PC-3 (cell line): ENCODE data around the gene HOXC9. TPM values are rescaled to one million over a fixed set of nuclear protein-coding genes. Genes with fewer than 3 reads are reported as not detected.

Source experiments
- ATAC-seq: fragments of 200-7000 bp; cut with Tn5 transposase; 2 replicates; pipeline ENCODE4 v1.9.1; 2020; ENCODE audit warnings: mild to moderate bottlenecking, moderate library complexity
- BruUV-seq: library from RNA; stranded (reverse); fragments of 400-500 nt; replicated peaks from 2 replicates; lab custom pipeline; 2021; lab: Mats Ljungman, UMichigan
- CTCF ChIA-PET: fragments of 300-600 bp; sonication (Branson Sonifier 250); formaldehyde crosslinking; loops from one replicate; lab custom pipeline; 2022; ENCODE audit warnings: antibody characterized with exemption; lab: Charles Lee
- POLR2A ChIA-PET: fragments of 300-600 bp; sonication (Branson Sonifier 250); formaldehyde crosslinking; loops from one replicate; lab custom pipeline; 2022; ENCODE audit warnings: antibody characterized with exemption; ENCODE audit not compliant: unreplicated experiment; lab: Charles Lee
- DNase-seq: peaks from one replicate; pipeline ENCODE4 v3.0.0-alpha.2; 2015
- H2AFZ ChIP-seq: fragments of 300-600 bp; sonication (generic); 2 replicates; pipeline ENCODE4 v1.6.0; 2016; ENCODE audit warnings: antibody characterized with exemption, low read length
- H3F3A ChIP-seq: fragments of 300-600 bp; sonication (generic); one replicate; pipeline ENCODE4 v1.6.0; 2017; ENCODE audit warnings: antibody characterized with exemption, low read length, control low read depth, mild to moderate bottlenecking; ENCODE audit not compliant: unreplicated experiment
- H3K27ac ChIP-seq: fragments of 300-600 bp; sonication (generic); 2 replicates; pipeline ENCODE4 v1.5.1; 2016; ENCODE audit warnings: mild to moderate bottlenecking, low read length
- H3K27me3 ChIP-seq: fragments of 300-600 bp; sonication (generic); 2 replicates; pipeline ENCODE4 v1.6.1; 2016; ENCODE audit warnings: low read length, mixed read lengths
- H3K36me3 ChIP-seq: fragments of 300-600 bp; sonication (generic); 2 replicates; pipeline ENCODE4 v1.6.1; 2016; ENCODE audit warnings: low read depth, mixed run types, low read length, mixed read lengths
- H3K4me1 ChIP-seq: fragments of 300-600 bp; sonication (generic); 2 replicates; pipeline ENCODE4 v1.5.1; 2016; ENCODE audit warnings: low read length; ENCODE audit not compliant: insufficient read depth
- H3K4me2 ChIP-seq: fragments of 300-600 bp; sonication (generic); 2 replicates; pipeline ENCODE4 v1.6.0; 2016; ENCODE audit warnings: low read length
- H3K4me3 ChIP-seq: fragments of 300-600 bp; sonication (generic); 2 replicates; pipeline ENCODE4 v1.5.1; 2016; ENCODE audit warnings: mild to moderate bottlenecking, low read length, mixed read lengths
- H3K79me2 ChIP-seq: fragments of 300-600 bp; sonication (generic); 2 replicates; pipeline ENCODE4 v1.6.1; 2017; ENCODE audit warnings: low read length, mixed read lengths
- H3K9ac ChIP-seq: fragments of 300-600 bp; sonication (generic); 2 replicates; pipeline ENCODE4 v1.6.0; 2016; ENCODE audit warnings: mild to moderate bottlenecking, low read length
- H3K9me2 ChIP-seq: fragments of 300-600 bp; sonication (generic); replicated peaks from 2 replicates; pipeline ENCODE4 v1.6.1; 2016; ENCODE audit warnings: mixed run types, low read length, mixed read lengths
- H3K9me3 ChIP-seq: fragments of 300-600 bp; sonication (generic); 2 replicates; pipeline ENCODE4 v1.6.1; 2016; ENCODE audit warnings: low read length, mixed read lengths
- H4K20me1 ChIP-seq: fragments of 300-600 bp; sonication (generic); 2 replicates; pipeline ENCODE4 v1.6.1; 2016; ENCODE audit warnings: low read length, mixed read lengths
- CTCF ChIP-seq: fragments of 300-600 bp; sonication (generic); conservative IDR thresholded peaks from 2 replicates; pipeline ENCODE4 v1.5.1; 2017; ENCODE audit warnings: antibody characterized with exemption, low read depth, mild to moderate bottlenecking, low read length
- EZH2 ChIP-seq: fragments of 300-600 bp; sonication (generic); IDR thresholded peaks from one replicate; pipeline ENCODE4 v1.6.1; 2017; ENCODE audit warnings: antibody characterized with exemption, mild to moderate bottlenecking, low read length; ENCODE audit not compliant: unreplicated experiment
- EZH2phosphoT487 ChIP-seq: fragments of 300-600 bp; sonication (generic); IDR thresholded peaks from 2 replicates; pipeline ENCODE4 v1.6.1; 2018; ENCODE audit warnings: mild to moderate bottlenecking, antibody characterized with exemption, low read length, borderline replicate concordance
- intact Hi-C: fragments of 100-400 bp; cut with micrococcal nuclease; formaldehyde crosslinking; loops from 2 replicates; pipeline ENCODE4 v1.9.0; 2023
- total RNA-seq: library from RNA; depleted of rRNA; stranded (reverse); fragments of >200 nt; gene quantifications from 2 replicates; pipeline ENCODE4 v1.2.3, GENCODE V29; 2014

The HOXC9 gene
- total RNA-seq, 1 experiment from 2014 or later: 1.5 TPM

GRCh38 chr12:54033980-54034784 lies 34.2 kb downstream of the HOXC9 start:
- Histone ChIP-seq H3K4me3 (peak overlapping the region; percentile 70), H3K27ac (no peak overlapping the region), H4K20me1 (no peaks in the 10 kb centered on the region), H3K4me1 (peaks cover 11% of the 10 kb centered on the region), H3K4me2 (peak overlapping the region; percentile 85), H3K9me3 (no peaks in the 10 kb centered on the region), H2AFZ (peak overlapping the region; percentile 81), H3K27me3 (no peaks in the 10 kb centered on the region), H3K79me2 (no peaks in the 10 kb centered on the region), H3K9ac (no peak overlapping the region), H3F3A (no peaks in the 10 kb centered on the region), H3K9me2 (no peaks in the 10 kb centered on the region), H3K36me3 (no peaks in the 10 kb centered on the region)
- ChIA-PET CTCF (no interaction called here), POLR2A (no interaction called here)
- no peak for DNase-seq
- ATAC-seq: peak; percentile 25
- no peak for TF ChIP-seq EZH2phosphoT487
- TF ChIP-seq CTCF: no peak
- no peak for TF ChIP-seq EZH2
- no TSS peak for BruUV-seq
- intact Hi-C loops: loop anchor here (2.0 kb wide), 1 partner anchor 101 kb away; no protein-coding TSS in a partner anchor

GRCh38 chr12:54034785-54035310 lies 34.9 kb downstream of the HOXC9 start:
- H3K9me3 ChIP-seq: no peaks in the 10 kb centered on the region
- no peak overlapping the region for H3K4me2 ChIP-seq
- intact Hi-C loops: no loop called here
- TF ChIP-seq CTCF (no peak), EZH2phosphoT487 (no peak), EZH2 (no peak)
- ATAC-seq: no peak
- H3K4me1 ChIP-seq: peaks cover 11% of the 10 kb centered on the region
- no peaks in the 10 kb centered on the region for H3K9me2 ChIP-seq
- no peak overlapping the region for H3K9ac ChIP-seq
- no TSS peak for BruUV-seq
- ChIA-PET CTCF (no interaction called here), POLR2A (no interaction called here)
- H3K79me2 ChIP-seq: no peaks in the 10 kb centered on the region
- H3K4me3 ChIP-seq: no peak overlapping the region
- H3K27me3 ChIP-seq: no peaks in the 10 kb centered on the region
- H3K27ac ChIP-seq: no peak overlapping the region
- DNase-seq: no peak
- no peaks in the 10 kb centered on the region for H4K20me1 ChIP-seq
- no peak overlapping the region for H2AFZ ChIP-seq
- H3K36me3 ChIP-seq: no peaks in the 10 kb centered on the region
- no peaks in the 10 kb centered on the region for H3F3A ChIP-seq
